SU-DHL-6 (cell line): ENCODE measurements around the gene ATP9B.

Source experiments
- H2AFZ ChIP-seq: fragments of 200-600 bp; sonication (generic); 2 replicates; pipeline ENCODE4 v1.6.1; 2014; ENCODE audit warnings: low read depth, mild to moderate bottlenecking, moderate library complexity, mixed read lengths, antibody characterized with exemption, low read length; ENCODE audit not compliant: severe bottlenecking
- H3F3A ChIP-seq: fragments of 200-600 bp; shearing (Covaris generic); 2 replicates; pipeline ENCODE4 v1.6.0; 2016; ENCODE audit warnings: antibody characterized with exemption, mild to moderate bottlenecking; ENCODE audit not compliant: insufficient read depth
- H3K27ac ChIP-seq: fragments of 200-600 bp; sonication (generic); 2 replicates; pipeline ENCODE4 v1.5.1; 2016; ENCODE audit warnings: low read depth, mild to moderate bottlenecking, low read length, moderate library complexity, mixed read lengths
- H3K27me3 ChIP-seq: fragments of 200-600 bp; sonication (generic), shearing (Covaris generic); 2 replicates; pipeline ENCODE4 v1.6.0; 2014; ENCODE audit warnings: mild to moderate bottlenecking, low read length
- H3K36me3 ChIP-seq: fragments of 200-600 bp; sonication (generic); 2 replicates; pipeline ENCODE4 v1.6.1; 2014; ENCODE audit warnings: mild to moderate bottlenecking, low read length, mixed read lengths
- H3K4me2 ChIP-seq: fragments of 300-600, 200-600 bp; shearing (Covaris generic), sonication (generic); 2 replicates; pipeline ENCODE4 v1.6.0; 2014; ENCODE audit warnings: low read length, low read depth, mild to moderate bottlenecking; ENCODE audit not compliant: poor library complexity, severe bottlenecking
- H3K4me3 ChIP-seq: fragments of 200-600 bp; sonication (generic); 2 replicates; pipeline ENCODE4 v1.5.1; 2014; ENCODE audit warnings: antibody characterized with exemption, low read length, mild to moderate bottlenecking, mixed read lengths; ENCODE audit not compliant: insufficient read depth, poor library complexity, severe bottlenecking
- H3K79me2 ChIP-seq: fragments of 200-600 bp; sonication (generic); 2 replicates; pipeline ENCODE4 v1.6.1; 2014; ENCODE audit warnings: mild to moderate bottlenecking, low read length, moderate library complexity; ENCODE audit not compliant: insufficient read depth
- H3K9ac ChIP-seq: fragments of 200-600 bp; sonication (generic); 2 replicates; pipeline ENCODE4 v1.7.0; 2014; ENCODE audit warnings: mild to moderate bottlenecking, low read length
- H3K9me2 ChIP-seq: fragments of 200-600 bp; sonication (generic); replicated peaks from 2 replicates; pipeline ENCODE4 v1.6.1; 2014; ENCODE audit warnings: low read length; ENCODE audit not compliant: insufficient read depth
- H3K9me3 ChIP-seq: fragments of 200-600 bp; sonication (generic); 2 replicates; pipeline ENCODE4 v1.6.1; 2014; ENCODE audit warnings: low read length, mixed read lengths; ENCODE audit not compliant: insufficient read depth
- H4K20me1 ChIP-seq: fragments of 200-600 bp; sonication (generic); 2 replicates; pipeline ENCODE4 v1.6.1; 2014; ENCODE audit warnings: low read depth, mild to moderate bottlenecking, antibody characterized with exemption, low read length, moderate library complexity, mixed read lengths
- CTCF ChIP-seq: fragments of 200-600 bp; sonication (generic); IDR thresholded peaks from one replicate; pipeline ENCODE4 v1.5.1; 2017; ENCODE audit warnings: antibody characterized with exemption, mild to moderate bottlenecking, low read length, moderate library complexity; ENCODE audit not compliant: insufficient read depth, poor library complexity, severe bottlenecking
- EZH2phosphoT487 ChIP-seq: fragments of 200-600 bp; sonication (generic), shearing (Covaris generic); conservative IDR thresholded peaks from 2 replicates; pipeline ENCODE4 v1.6.1; 2018; ENCODE audit warnings: mild to moderate bottlenecking, antibody characterized with exemption, low read length, moderate library complexity, mixed read lengths

ATP9B gene

DNA sequence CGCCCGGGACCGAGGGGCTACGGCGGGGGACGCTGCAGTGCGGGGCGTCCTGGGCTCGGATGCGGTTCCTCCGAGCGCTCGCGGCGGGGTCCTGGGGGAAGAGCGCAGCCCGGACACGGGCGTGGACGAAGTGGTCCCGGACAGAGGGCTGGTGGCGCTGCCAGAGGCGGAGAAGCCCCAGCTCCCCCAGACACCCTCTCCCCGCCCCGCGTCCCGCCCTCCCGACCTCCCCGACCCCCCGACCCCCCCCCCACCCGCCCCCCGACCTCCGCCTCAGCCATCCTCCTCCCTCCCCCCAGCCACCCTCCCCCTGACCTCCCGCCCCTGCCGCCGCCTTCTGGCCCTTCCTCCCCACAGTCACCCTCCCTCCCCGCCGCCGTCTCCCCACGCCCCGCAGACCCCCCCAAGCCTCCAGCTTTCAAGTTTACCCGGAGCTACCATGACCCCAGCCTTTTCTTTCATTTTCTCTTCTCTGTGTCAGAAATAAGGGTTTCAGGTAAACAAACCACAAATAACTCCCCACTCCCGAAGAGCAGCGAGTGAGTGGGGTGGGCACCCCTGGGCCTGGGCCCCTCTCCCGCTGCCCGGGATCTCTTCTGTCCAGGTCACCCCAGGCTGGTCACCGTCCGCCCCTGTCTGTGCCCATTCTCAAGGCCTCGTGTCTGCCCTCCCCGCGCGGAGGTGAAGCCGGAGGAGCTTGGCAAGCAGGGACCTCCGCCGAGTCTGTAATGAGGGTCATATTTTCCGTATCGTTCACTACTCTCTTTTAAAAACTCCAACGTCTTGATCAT lies 331.6 kb downstream of the ATP9B start:
- Histone ChIP-seq H3K9ac (peak overlapping the region; percentile 58), H3K4me3 (peak overlapping the region; percentile 66), H3K27ac (peak overlapping the region; percentile 63), H3K9me3 (no peaks in the 10 kb centered on the region), H2AFZ (no peak overlapping the region), H3K36me3 (no peaks in the 10 kb centered on the region), H3K79me2 (peaks cover 12% of the 10 kb centered on the region; the same call in 1 of the 2 replicates), H3K4me2 (peak overlapping the region; percentile 58), H3F3A (peaks cover 8% of the 10 kb centered on the region; the same call in 1 of the 2 replicates), H3K9me2 (no peaks in the 10 kb centered on the region), H3K27me3 (no peaks in the 10 kb centered on the region), H4K20me1 (no peaks in the 10 kb centered on the region)
- no peak for TF ChIP-seq CTCF
- TF ChIP-seq EZH2phosphoT487 = no peak

- Histone ChIP-seq H2AFZ (no peak overlapping the region), H3K4me2 (peak overlapping the region; percentile 40), H4K20me1 (no peaks in the 10 kb centered on the region), H3K27ac (peak overlapping the region; percentile 63), H3F3A (peaks cover 8% of the 10 kb centered on the region; the same call in 1 of the 2 replicates), H3K9me2 (no peaks in the 10 kb centered on the region), H3K9ac (no peak overlapping the region), H3K27me3 (no peaks in the 10 kb centered on the region), H3K9me3 (no peaks in the 10 kb centered on the region), H3K4me3 (no peak overlapping the region), H3K36me3 (no peaks in the 10 kb centered on the region), H3K79me2 (peaks cover 20% of the 10 kb centered on the region; the same call in 1 of the 2 replicates)
- no peak for TF ChIP-seq CTCF
- TF ChIP-seq EZH2phosphoT487 = no peak
Observed at GRCh38 chr18:79401494-79402208, 332.5 kb downstream of the ATP9B start.

DNA sequence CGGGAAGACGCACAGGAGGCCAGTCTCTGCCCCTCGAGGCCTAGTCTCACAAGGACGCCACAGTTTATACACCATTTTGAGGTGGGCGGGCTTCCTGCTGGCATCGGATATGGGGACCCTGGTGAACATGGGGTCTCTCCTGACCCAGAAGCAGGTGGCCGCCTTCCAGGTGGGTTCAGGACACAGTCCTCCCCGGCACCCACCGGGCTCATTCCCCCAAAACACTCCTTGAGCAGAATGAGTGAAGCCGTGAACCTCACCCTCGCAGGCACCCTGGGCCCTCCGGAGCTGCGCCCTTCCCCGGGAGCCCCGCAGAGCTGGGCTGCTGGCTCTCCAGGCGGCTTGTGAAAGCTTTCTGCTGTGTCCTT lies 333.0 kb downstream of the ATP9B start:
- Histone ChIP-seq H3K79me2 (peaks cover 23% of the 10 kb centered on the region; the same call in 1 of the 2 replicates), H3K9me3 (no peaks in the 10 kb centered on the region), H3F3A (peaks cover 8% of the 10 kb centered on the region; the same call in 1 of the 2 replicates), H3K27ac (0 out of 2 replicates have a peak overlapping the region, but pooled peaks have one; percentile 17), H2AFZ (no peak overlapping the region), H3K4me3 (no peak overlapping the region), H3K27me3 (no peaks in the 10 kb centered on the region), H4K20me1 (no peaks in the 10 kb centered on the region), H3K9me2 (no peaks in the 10 kb centered on the region), H3K4me2 (peak overlapping the region; percentile 5), H3K9ac (no peak overlapping the region), H3K36me3 (no peaks in the 10 kb centered on the region)
- no peak for TF ChIP-seq EZH2phosphoT487
- TF ChIP-seq CTCF = no peak
